Osteoblast (primary cell): ENCODE measurements around the gene BFSP2. TPM values are rescaled to one million over a fixed set of nuclear protein-coding genes. Genes with fewer than 3 reads are reported as not detected.

ENCODE experiments used
- DNase-seq: peaks from one replicate; pipeline ENCODE4 v3.0.0; 2011; ENCODE audit warnings: low spot score, mixed read lengths; ENCODE audit not compliant: insufficient read length; ENCODE audit errors: missing footprints
- H2AFZ ChIP-seq: 2 replicates; pipeline ENCODE4 v1.6.0; 2011; ENCODE audit warnings: mild to moderate bottlenecking, low read length
- H3K27ac ChIP-seq: 2 replicates; pipeline ENCODE4 v1.5.1; 2011; ENCODE audit warnings: mild to moderate bottlenecking, low read depth, low read length, moderate library complexity
- H3K27me3 ChIP-seq: 2 replicates; pipeline ENCODE4 v1.6.0; 2012; ENCODE audit warnings: mild to moderate bottlenecking, control low read depth, inconsistent platforms, low read length, moderate library complexity; ENCODE audit not compliant: insufficient read depth
- H3K36me3 ChIP-seq: 2 replicates; pipeline ENCODE4 v1.5.1; 2011; ENCODE audit warnings: mild to moderate bottlenecking, low read length, control low read depth, moderate library complexity; ENCODE audit not compliant: insufficient read depth
- H3K4me1 ChIP-seq: 2 replicates; pipeline ENCODE4 v1.5.1; 2011; ENCODE audit warnings: mild to moderate bottlenecking, low read length, control low read depth, moderate library complexity; ENCODE audit not compliant: insufficient read depth
- H3K4me2 ChIP-seq: 2 replicates; pipeline ENCODE4 v1.6.0; 2011; ENCODE audit warnings: mild to moderate bottlenecking, low read length; ENCODE audit not compliant: insufficient read depth
- H3K4me3 ChIP-seq: fragments of 200-600 bp; sonication (generic); 3 replicates; pipeline ENCODE4 v1.5.1; 2012; ENCODE audit warnings: mild to moderate bottlenecking, low read length, inconsistent platforms; ENCODE audit not compliant: insufficient read depth
- H3K79me2 ChIP-seq: 2 replicates; pipeline ENCODE4 v1.6.0; 2012; ENCODE audit warnings: mild to moderate bottlenecking, low read length, control low read depth, inconsistent platforms; ENCODE audit not compliant: insufficient read depth
- H3K9me3 ChIP-seq: 2 replicates; pipeline ENCODE4 v1.5.1; 2011; ENCODE audit warnings: low read depth, low read length, control low read depth
- H4K20me1 ChIP-seq: 2 replicates; pipeline ENCODE4 v1.6.0; 2012; ENCODE audit warnings: mild to moderate bottlenecking, low read length, control low read depth; ENCODE audit not compliant: insufficient read depth
- CTCF ChIP-seq: IDR thresholded peaks from 2 replicates; pipeline ENCODE4 v1.5.1; 2011; ENCODE audit warnings: mild to moderate bottlenecking, low read depth, low read length, moderate library complexity; ENCODE audit errors: extremely low read depth
- total RNA-seq: library from RNA; depleted of rRNA; stranded (reverse); fragments of >200 nt; gene quantifications from 2 replicates; pipeline ENCODE4 v1.2.3, GENCODE V29; 2012

BFSP2 gene
- total RNA-seq, 1 donor: not detected

- Histone ChIP-seq H3K9me3 (no peaks in the 10 kb centered on the region), H2AFZ (no peak overlapping the region), H4K20me1 (no peaks in the 10 kb centered on the region)
These were observed 23.0 kb upstream of the BFSP2 start for GRCh38 chr3:133376810-133377209.

GRCh38 chr3:133377396-133377795 is 22.5 kb upstream of the BFSP2 start:
- peak; percentile 94 for DNase-seq
- Histone ChIP-seq H3K27ac (no peak overlapping the region), H3K9me3 (no peaks in the 10 kb centered on the region), H3K4me1 (no peaks in the 10 kb centered on the region), H3K79me2 (no peaks in the 10 kb centered on the region), H3K27me3 (peaks cover 6% of the 10 kb centered on the region), H3K4me2 (no peak overlapping the region), H3K4me3 (no peak overlapping the region), H2AFZ (no peak overlapping the region), H3K36me3 (no peaks in the 10 kb centered on the region), H4K20me1 (no peaks in the 10 kb centered on the region)
- TF ChIP-seq CTCF: peak; percentile 60

More at GRCh38 chr3:133376810-133377209, 23.0 kb upstream of the BFSP2 start:
- Histone ChIP-seq H3K27ac (no peak overlapping the region), H3K4me3 (no peak overlapping the region), H3K4me2 (no peak overlapping the region), H3K36me3 (no peaks in the 10 kb centered on the region), H3K27me3 (peaks cover 6% of the 10 kb centered on the region), H3K79me2 (no peaks in the 10 kb centered on the region), H3K4me1 (no peaks in the 10 kb centered on the region)
- no peak for DNase-seq
- no peak for TF ChIP-seq CTCF

- H3K27ac ChIP-seq: no peak overlapping the region
- H3K4me1 ChIP-seq: no peaks in the 10 kb centered on the region
- H2AFZ ChIP-seq: no peak overlapping the region
- peaks cover 6% of the 10 kb centered on the region for H3K27me3 ChIP-seq
- no peak overlapping the region for H3K4me2 ChIP-seq
- H3K4me3 ChIP-seq: no peak overlapping the region
- H3K36me3 ChIP-seq: no peaks in the 10 kb centered on the region
- no peaks in the 10 kb centered on the region for H3K79me2 ChIP-seq
- H4K20me1 ChIP-seq: no peaks in the 10 kb centered on the region
- DNase-seq: no peak
- no peak for TF ChIP-seq CTCF
- H3K9me3 ChIP-seq: no peaks in the 10 kb centered on the region
These were observed 19.9 kb upstream of the BFSP2 start for GRCh38 chr3:133379926-133380325.

- DNase-seq: no peak
- H3K4me3 ChIP-seq: no peak overlapping the region
- H3K79me2 ChIP-seq: no peaks in the 10 kb centered on the region
- peaks cover 6% of the 10 kb centered on the region for H3K27me3 ChIP-seq
- H2AFZ ChIP-seq: no peak overlapping the region
- no peaks in the 10 kb centered on the region for H3K9me3 ChIP-seq
- no peak for TF ChIP-seq CTCF
- no peaks in the 10 kb centered on the region for H3K4me1 ChIP-seq
- H3K4me2 ChIP-seq: no peak overlapping the region
- no peaks in the 10 kb centered on the region for H3K36me3 ChIP-seq
- H3K27ac ChIP-seq: no peak overlapping the region
- H4K20me1 ChIP-seq: no peaks in the 10 kb centered on the region
These were observed 19.2 kb upstream of the BFSP2 start for GRCh38 chr3:133380481-133381225.
